ENCODE data around the gene SUN1. TPM values are rescaled to one million over a fixed set of nuclear protein-coding genes. Genes with fewer than 3 reads are reported as not detected.

The SUN1 gene
- polyA plus RNA-seq, 3 donors: 44.2 to 154 (median 51.5) TPM

- no peak overlapping the region for H3K4me3 ChIP-seq (replicated peaks in 1 of 3; ENCODE audit: low read depth in 2 of 3, low read length in 3 of 3)
- H3K27ac Mint-ChIP-seq: peak overlapping the region in 1 of 7 donors; percentile 42
- peaks cover 97% of the 10 kb centered on the region for H4K20me1 ChIP-seq (ENCODE audit: insufficient read depth, low read length)
- H3K9me3 ChIP-seq (replicated peaks in 1 of 2; ENCODE audit: control insufficient read depth in 1 of 2, insufficient read depth in 1 of 2, low read length in 2 of 2): no peaks in the 10 kb centered on the region
- H3K36me3 Mint-ChIP-seq: peaks cover 65 to 86% of the 10 kb centered on the region in 2 donors
- no peaks in the 10 kb centered on the region for H3K4me1 Mint-ChIP-seq
- no peaks in the 10 kb centered on the region for H3K27me3 ChIP-seq (ENCODE audit: control insufficient read depth in 2 of 2, insufficient read depth in 2 of 2, low read length in 2 of 2)
- H3K4me1 ChIP-seq (ENCODE audit: control insufficient read depth in 1 of 2, insufficient read depth in 2 of 2, low read length in 2 of 2): no peaks in the 10 kb centered on the region
- peaks cover 32% of the 10 kb centered on the region for H3K79me2 ChIP-seq (ENCODE audit: insufficient read depth, low read length)
- TF ChIP-seq CTCF (IDR thresholded peaks at IDR 0.05): no peak
- intact Hi-C loops (cut with micrococcal nuclease): no loop called here
- WGBS (ENCODE audit: insufficient coverage): 96% methylated on average over 15 of the region's 15 CpGs
- no peak overlapping the region for H3K4me2 ChIP-seq (replicated peaks; ENCODE audit: extremely low read depth, low read length, poor library complexity, severe bottlenecking)
- no peak overlapping the region for H3K4me3 Mint-ChIP-seq
- H2AFZ ChIP-seq (ENCODE audit: insufficient read depth, low read depth, low read length, poor library complexity, severe bottlenecking): no peak overlapping the region
- DNase-seq: no peak
- no peak overlapping the region for H3K27ac ChIP-seq (ENCODE audit: low read depth in 1 of 2, low read length in 2 of 2)
- peaks cover 0 to 4% (median under 1%) of the 10 kb centered on the region in 7 donors for H3K9me3 Mint-ChIP-seq
- no peak overlapping the region for H3K9ac ChIP-seq (ENCODE audit: insufficient read depth, low read length, poor library complexity, severe bottlenecking)
- peaks cover 88 to 90% of the 10 kb centered on the region in 2 donors for H3K36me3 ChIP-seq (replicated peaks in 1 of 2; ENCODE audit: control insufficient read depth in 1 of 2, insufficient read depth in 2 of 2, low read length in 2 of 2)
- peaks cover 0 to 5% (median 0%) of the 10 kb centered on the region in 3 donors for H3K27me3 Mint-ChIP-seq (ENCODE audit: low read depth in 3 of 3)
Observed at GRCh38 chr7:890868-891267, 58.6 kb downstream of the SUN1 start.

- TF ChIP-seq CTCF (IDR thresholded peaks at IDR 0.05): no peak
- DNase-seq: no peak
- peaks cover 69 to 88% of the 10 kb centered on the region in 2 donors for H3K36me3 Mint-ChIP-seq
- no peak overlapping the region for H3K27ac ChIP-seq (ENCODE audit: low read depth in 1 of 2, low read length in 2 of 2)
- no peaks in the 10 kb centered on the region for H3K27me3 ChIP-seq (ENCODE audit: control insufficient read depth in 2 of 2, insufficient read depth in 2 of 2, low read length in 2 of 2)
- peaks cover 90 to 92% of the 10 kb centered on the region in 2 donors for H3K36me3 ChIP-seq (replicated peaks in 1 of 2; ENCODE audit: control insufficient read depth in 1 of 2, insufficient read depth in 2 of 2, low read length in 2 of 2)
- H3K4me1 Mint-ChIP-seq: no peaks in the 10 kb centered on the region
- WGBS (ENCODE audit: insufficient coverage): 98% methylated on average over 24 of the region's 29 CpGs
- H3K4me2 ChIP-seq (replicated peaks; ENCODE audit: extremely low read depth, low read length, poor library complexity, severe bottlenecking): no peak overlapping the region
- H3K27me3 Mint-ChIP-seq (ENCODE audit: low read depth in 3 of 3): peaks cover 0 to 5% (median 0%) of the 10 kb centered on the region in 3 donors
- H3K9ac ChIP-seq (ENCODE audit: insufficient read depth, low read length, poor library complexity, severe bottlenecking): no peak overlapping the region
- intact Hi-C loops (cut with micrococcal nuclease): no loop called here
- no peak overlapping the region for H3K4me3 ChIP-seq (replicated peaks in 1 of 3; ENCODE audit: low read depth in 2 of 3, low read length in 3 of 3)
- peaks cover 28% of the 10 kb centered on the region for H3K79me2 ChIP-seq (ENCODE audit: insufficient read depth, low read length)
- H4K20me1 ChIP-seq (ENCODE audit: insufficient read depth, low read length): peaks cover 97% of the 10 kb centered on the region
- H3K27ac Mint-ChIP-seq: no peak overlapping the region
- H3K9me3 ChIP-seq (replicated peaks in 1 of 2; ENCODE audit: control insufficient read depth in 1 of 2, insufficient read depth in 1 of 2, low read length in 2 of 2): no peaks in the 10 kb centered on the region
- peaks cover 0 to 4% (median 2%) of the 10 kb centered on the region in 7 donors for H3K9me3 Mint-ChIP-seq
- H2AFZ ChIP-seq (ENCODE audit: insufficient read depth, low read depth, low read length, poor library complexity, severe bottlenecking): no peak overlapping the region
- no peaks in the 10 kb centered on the region for H3K4me1 ChIP-seq (ENCODE audit: control insufficient read depth in 1 of 2, insufficient read depth in 2 of 2, low read length in 2 of 2)
- H3K4me3 Mint-ChIP-seq: no peak overlapping the region
Observed at GRCh38 chr7:891291-891690, 59.0 kb downstream of the SUN1 start.
